Measurements from ENCODE around the gene ATG9B. TPM values are rescaled to one million over a fixed set of nuclear protein-coding genes. Genes with fewer than 3 reads are reported as not detected.

The ATG9B gene
- total and polyA plus RNA-seq, 9 of the 15 experiments (the other 6 are each of a cell fraction or from before 2014, with no cell fraction given) = 0.29 to 8.0 (median 2.1) TPM

DNA sequence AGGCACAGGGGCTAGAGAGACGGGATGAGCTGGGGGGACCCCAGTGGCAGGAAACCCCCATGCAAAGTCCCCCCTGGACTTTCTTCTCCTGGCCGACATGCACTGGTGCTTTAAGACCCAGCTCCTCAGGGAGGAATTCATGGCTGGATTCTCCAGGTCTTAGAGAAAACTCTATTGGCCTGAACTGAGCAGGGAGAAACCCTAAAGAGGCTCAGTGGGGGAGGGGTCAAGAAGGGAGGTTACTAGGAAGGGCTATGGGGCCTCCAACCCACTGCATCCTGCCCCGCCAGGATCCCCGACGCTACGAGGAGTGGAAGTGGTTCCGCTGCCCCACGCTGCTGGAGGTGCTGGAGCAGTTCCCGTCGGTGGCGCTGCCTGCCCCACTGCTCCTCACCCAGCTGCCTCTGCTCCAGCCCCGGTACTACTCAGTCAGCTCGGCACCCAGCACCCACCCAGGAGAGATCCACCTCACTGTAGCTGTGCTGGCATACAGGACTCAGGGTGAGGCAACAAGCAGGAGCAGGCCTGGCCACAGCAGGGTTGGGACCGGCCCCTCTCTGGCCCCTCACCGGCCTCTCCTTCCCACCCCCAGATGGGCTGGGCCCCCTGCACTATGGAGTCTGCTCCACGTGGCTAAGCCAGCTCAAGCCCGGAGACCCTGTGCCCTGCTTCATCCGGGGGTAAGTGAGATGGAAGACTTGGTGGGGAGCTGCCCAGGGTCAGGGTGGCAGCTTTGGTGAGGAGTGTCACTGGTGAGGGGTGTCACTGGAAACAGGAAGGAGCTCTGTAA, 13.8 kb downstream of the ATG9B start (continued):
- TF ChIP-seq BHLHE40 (IDR thresholded peaks at IDR 0.05; ENCODE audit: low read length) (no peak), SRF (CRISPR knock-in tag; IDR thresholded peaks at IDR 0.05) (peak; percentile 47 to 50; a peak in 2 of 4 replicates), TOE1 (IDR thresholded peaks at IDR 0.05; ENCODE audit: borderline replicate concordance) (peak; percentile 76), TOE1 (CRISPR knock-in tag; IDR thresholded peaks at IDR 0.05; ENCODE audit: borderline replicate concordance, low read depth) (no peak), MYC (IDR thresholded peaks at IDR 0.05; ENCODE audit: low read depth, low read length) (peak; percentile 79), MYC (CRISPR knock-in tag; IDR thresholded peaks at IDR 0.05; ENCODE audit: borderline replicate concordance, low read depth) (0 out of 2 replicates have a peak, but pooled peaks have one; percentile 77), ZNF644 (tag; IDR thresholded peaks at IDR 0.05; ENCODE audit: low read depth) (peak; percentile 61), TCF3 (CRISPR knock-in tag; IDR thresholded peaks at IDR 0.05) (0 out of 2 replicates have a peak, but pooled peaks have one; percentile 6), NFRKB (IDR thresholded peaks at IDR 0.05; ENCODE audit: low read depth) (peak; percentile 71; the same call in 1 of the 2 replicates), SP2 (IDR thresholded peaks at IDR 0.05; ENCODE audit: extremely low read depth, low read depth, low read length, poor library complexity, severe bottlenecking) (no peak), CCNT2 (IDR thresholded peaks at IDR 0.05; ENCODE audit: borderline replicate concordance, extremely low read depth, insufficient read length, low read depth, low read length) (no peak), MCM2 (IDR thresholded peaks at IDR 0.05; ENCODE audit: low read depth) (no peak), EP300 (IDR thresholded peaks at IDR 0.05; ENCODE audit: low read length) (peak; percentile 48), ZFX (CRISPR knock-in tag; IDR thresholded peaks at IDR 0.05) (peak; percentile 75), ETS2 (tag; IDR thresholded peaks at IDR 0.05; ENCODE audit: borderline replicate concordance, poor library complexity, severe bottlenecking) (no peak), ZBTB7A (IDR thresholded peaks at IDR 0.05; ENCODE audit: borderline replicate concordance, control insufficient read depth, low read depth, low read length) (peak; percentile 65), ZBTB1 (CRISPR knock-in tag; IDR thresholded peaks at IDR 0.05; ENCODE audit: borderline replicate concordance, low read depth) (no peak), TEAD4 (IDR thresholded peaks at IDR 0.05; ENCODE audit: low read length) (peak; percentile 75), TEAD4 (CRISPR knock-in tag; IDR thresholded peaks at IDR 0.05; ENCODE audit: borderline replicate concordance) (no peak)
- TF ChIP-seq, protein P1, sequence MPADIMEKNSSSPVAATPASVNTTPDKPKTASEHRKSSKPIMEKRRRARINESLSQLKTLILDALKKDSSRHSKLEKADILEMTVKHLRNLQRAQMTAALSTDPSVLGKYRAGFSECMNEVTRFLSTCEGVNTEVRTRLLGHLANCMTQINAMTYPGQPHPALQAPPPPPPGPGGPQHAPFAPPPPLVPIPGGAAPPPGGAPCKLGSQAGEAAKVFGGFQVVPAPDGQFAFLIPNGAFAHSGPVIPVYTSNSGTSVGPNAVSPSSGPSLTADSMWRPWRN (IDR thresholded peaks at IDR 0.05; ENCODE audit: low read depth) = no peak
- TF ChIP-seq, protein P2, sequence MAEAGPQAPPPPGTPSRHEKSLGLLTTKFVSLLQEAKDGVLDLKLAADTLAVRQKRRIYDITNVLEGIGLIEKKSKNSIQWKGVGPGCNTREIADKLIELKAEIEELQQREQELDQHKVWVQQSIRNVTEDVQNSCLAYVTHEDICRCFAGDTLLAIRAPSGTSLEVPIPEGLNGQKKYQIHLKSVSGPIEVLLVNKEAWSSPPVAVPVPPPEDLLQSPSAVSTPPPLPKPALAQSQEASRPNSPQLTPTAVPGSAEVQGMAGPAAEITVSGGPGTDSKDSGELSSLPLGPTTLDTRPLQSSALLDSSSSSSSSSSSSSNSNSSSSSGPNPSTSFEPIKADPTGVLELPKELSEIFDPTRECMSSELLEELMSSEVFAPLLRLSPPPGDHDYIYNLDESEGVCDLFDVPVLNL (CRISPR knock-in tag; IDR thresholded peaks at IDR 0.05; ENCODE audit: low read depth) = no peak
- TF ChIP-seq, protein P3, sequence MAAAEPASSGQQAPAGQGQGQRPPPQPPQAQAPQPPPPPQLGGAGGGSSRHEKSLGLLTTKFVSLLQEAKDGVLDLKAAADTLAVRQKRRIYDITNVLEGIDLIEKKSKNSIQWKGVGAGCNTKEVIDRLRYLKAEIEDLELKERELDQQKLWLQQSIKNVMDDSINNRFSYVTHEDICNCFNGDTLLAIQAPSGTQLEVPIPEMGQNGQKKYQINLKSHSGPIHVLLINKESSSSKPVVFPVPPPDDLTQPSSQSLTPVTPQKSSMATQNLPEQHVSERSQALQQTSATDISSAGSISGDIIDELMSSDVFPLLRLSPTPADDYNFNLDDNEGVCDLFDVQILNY (CRISPR knock-in tag; IDR thresholded peaks at IDR 0.05) = 0 out of 2 replicates have a peak, but pooled peaks have one; percentile 73
- TF ChIP-seq, protein P4, sequence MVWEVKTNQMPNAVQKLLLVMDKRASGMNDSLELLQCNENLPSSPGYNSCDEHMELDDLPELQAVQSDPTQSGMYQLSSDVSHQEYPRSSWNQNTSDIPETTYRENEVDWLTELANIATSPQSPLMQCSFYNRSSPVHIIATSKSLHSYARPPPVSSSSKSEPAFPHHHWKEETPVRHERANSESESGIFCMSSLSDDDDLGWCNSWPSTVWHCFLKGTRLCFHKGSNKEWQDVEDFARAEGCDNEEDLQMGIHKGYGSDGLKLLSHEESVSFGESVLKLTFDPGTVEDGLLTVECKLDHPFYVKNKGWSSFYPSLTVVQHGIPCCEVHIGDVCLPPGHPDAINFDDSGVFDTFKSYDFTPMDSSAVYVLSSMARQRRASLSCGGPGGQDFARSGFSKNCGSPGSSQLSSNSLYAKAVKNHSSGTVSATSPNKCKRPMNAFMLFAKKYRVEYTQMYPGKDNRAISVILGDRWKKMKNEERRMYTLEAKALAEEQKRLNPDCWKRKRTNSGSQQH (CRISPR knock-in tag; IDR thresholded peaks at IDR 0.05) = peak; percentile 63; the same call in 1 of the 2 replicates
